UCSD-AML1 (cell line): ENCODE measurements around the gene SYNM.

Source experiments
- DNase-seq: peaks from one replicate; lab custom pipeline; 2025; ENCODE audit not compliant: unreplicated experiment; lab: John Stamatoyannopoulos, UW

SYNM gene

DNA sequence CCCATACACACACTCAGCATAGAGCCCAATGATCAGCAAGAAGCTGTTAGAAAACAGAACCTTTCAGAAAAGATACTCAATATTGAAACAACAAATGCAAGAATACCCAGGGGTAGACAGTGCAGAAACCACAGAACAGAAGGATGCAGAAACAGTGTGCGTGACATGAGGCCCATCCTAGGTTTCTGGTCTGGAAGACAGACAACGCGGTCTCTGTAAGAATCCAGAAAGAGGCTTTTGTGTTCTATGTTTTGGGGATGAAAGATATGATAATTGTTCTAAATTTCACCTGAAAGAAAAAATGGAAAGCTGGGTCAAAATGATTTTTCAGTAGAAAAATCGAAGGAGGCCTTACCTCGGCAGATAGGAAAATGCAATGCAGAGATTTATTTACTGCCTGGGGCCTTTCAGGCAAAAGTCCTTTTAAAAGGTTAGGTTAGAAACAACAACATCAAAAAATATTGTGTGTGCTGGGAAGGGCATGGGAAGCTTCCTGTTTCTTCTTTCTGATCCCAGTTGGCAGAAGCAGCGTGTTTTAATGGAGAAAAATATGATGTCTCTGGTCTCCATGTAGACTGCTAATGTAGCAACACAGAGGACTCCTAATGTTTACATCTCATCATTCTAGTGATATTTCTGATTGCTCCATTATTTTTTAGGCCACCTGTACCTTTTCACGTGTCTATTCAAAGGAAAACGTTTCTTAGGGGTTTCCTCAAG is 17.0 kb downstream of the SYNM start:
- DNase-seq, result no peak

DNA sequence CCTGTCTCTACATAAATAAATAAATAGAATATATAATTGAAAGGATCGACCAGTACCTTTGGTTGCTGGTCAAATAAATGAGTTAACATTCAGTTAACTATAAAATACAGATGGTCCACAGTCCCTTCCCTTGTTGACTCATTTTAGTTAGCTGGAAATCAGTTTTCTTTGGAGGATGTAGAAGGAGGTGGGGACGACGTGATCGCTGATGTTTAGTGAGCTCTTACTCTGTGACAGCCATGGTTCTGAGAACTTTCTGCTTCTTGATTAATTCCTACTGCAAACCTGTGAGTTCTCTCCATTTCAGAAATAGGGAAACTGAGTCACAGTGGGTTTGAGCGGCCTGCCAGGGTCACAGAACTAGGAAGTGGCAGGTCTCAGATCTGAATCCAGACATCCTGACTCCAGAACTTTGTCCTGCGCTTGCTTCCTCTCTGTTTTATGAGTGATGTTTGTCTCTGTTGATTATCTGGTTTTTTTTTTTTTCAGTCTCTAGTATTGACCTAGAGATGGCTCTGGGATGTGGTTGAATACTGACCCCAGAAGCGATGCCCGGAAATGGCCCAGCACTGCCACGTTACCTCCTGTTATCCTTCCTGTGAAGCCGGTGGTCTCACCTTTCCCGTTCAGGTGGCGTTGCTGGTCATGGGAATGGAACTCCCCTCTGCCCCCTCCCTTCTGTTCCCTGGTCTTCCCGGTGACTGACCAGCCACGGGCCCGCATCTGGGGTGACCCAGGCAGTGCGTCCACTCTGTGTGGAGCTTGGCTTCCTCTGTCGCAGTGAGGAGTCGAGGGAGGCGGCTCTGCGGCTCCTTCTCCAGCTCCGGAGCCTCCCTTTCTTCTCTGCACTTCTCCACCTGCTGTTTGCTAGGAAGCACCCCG is 18.2 kb downstream of the SYNM start:
- no peak for DNase-seq

DNA sequence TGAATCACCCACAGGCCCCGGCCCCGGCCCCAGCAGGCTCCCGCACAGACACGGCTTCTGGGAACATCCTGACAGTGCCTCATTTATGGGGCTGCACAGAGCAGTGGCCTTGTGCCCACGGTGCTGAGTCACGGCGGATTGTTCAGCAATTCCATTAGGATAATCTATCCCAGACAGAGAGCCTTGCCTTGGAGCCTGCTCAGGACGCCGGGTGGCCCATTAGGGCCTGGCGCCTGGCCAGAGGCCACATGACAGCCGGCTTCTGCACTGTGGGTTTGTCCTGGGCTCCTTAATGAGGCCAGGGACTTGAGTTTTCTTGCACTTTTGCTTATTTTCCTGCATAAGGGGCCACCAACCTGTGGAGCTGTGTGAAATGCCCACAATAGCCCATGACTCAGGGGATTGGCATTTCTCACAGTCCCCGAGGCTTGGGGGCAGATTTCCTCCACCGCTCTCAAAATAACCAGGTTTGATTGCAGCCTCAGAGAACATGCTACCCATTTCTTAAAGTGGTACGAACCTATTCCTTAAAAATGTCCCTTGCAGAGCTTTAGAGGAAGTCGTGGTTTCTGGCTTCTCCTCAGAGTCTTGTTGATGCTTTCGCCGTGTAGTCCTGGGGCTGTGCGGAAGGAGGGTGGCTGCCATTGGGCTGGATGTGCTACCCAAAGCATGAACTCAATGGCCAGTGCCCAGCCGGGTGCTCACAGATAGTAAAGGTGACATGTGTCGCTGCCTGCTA is 19.0 kb downstream of the SYNM start:
- DNase-seq, result peak; percentile 43

DNA sequence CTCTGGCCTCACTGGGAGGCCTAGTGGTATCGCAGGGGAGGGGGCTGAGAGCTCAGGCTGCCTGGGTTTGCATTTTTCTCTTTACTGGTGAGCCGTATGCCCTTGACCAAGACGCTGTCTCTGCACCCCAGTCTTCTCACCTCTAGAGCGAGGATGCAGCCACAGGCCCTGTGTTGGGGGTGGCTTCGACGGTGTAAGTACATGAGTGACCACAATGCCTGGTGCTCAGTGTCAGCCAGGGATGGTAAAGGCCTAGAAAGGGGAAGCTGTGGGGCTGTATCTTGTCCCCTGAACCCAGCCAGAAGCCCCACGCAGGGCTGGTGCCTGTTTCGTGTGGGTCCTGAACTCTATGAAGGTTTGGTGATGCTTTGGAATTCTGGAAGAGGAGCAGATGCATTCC is 19.8 kb downstream of the SYNM start:
- no peak for DNase-seq

DNA sequence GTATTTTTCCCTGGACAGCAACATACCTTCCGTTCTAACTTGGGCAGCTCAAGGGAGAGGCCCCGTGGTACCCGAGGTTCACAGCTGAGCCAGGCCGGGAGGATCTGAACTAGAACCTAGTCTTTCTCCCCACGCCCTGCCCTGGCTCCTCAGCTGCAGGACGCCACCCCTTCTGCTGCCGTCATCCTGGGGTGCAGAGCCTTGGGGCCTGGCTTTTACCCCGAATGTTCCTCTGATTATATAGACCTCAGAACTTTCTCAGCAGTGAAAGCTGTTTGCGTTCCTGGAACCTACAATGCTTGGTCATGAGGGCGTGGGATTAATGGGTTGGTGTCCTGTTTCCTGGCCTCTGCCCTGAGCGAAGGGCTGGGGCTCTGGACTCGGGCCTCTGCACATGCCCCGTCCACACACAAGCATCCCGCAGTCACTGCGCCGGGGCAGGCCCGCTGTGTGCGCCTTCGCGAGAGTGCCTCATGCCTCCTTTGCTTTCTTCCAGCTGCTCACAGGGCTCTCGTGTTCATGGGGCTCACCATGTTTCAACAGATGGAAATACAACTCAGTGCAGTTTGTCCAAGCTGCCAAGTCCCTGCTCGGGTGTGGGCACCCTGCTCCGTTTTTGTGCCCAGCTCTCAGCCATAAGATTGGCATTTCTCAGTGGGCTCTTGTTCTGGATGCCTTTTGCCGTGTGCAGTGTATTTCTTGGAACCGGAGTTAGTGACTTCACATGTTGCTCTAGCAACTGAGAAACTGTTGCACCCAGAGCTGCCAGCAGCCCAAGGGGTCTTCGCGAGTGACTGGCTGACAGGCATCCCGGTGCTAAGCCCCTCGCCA is 20.4 kb downstream of the SYNM start:
- no peak for DNase-seq

DNA sequence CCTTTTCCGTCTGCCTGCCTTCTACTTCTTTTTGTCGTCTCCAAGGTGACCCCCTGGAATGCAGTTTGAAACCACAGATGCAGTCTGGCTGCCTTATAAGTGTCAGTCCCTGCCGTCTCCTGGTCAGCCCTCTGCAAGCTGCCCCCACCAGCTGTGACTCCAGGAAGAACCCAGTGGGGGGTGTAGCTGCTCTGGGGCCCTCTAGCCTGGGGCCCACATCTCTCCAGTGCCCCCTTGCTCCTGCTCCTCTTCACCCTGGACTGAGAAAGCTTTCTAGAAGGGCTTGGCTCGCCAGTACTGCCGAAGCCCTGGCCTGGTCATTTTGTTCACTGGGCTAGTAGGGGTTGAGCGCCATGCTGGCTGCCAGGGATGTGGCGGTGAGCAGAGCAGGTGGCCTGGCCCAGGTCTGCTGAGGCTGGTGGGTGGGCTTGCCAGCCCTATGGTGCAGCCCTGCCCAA is 21.3 kb downstream of the SYNM start:
- no peak for DNase-seq

DNA sequence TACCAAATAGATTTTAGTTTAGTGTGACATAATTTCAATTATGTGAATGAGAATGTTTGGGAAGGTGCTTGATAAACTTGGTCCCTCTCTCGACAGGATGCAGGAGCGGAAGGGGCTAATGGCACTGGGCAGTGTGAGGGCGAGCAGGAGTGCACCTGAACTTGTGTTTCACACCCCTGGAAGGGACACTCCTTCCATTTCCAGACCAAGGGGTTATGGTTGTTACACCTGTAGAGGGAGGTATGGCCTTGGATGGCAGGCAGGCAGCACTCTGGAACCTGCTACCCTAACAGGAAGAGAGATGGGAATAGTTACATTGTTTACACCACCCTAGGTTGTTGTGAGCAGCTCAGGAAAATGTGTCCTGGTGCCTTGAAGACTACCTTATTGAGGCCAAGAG is 22.1 kb downstream of the SYNM start:
- DNase-seq, result no peak

DNA sequence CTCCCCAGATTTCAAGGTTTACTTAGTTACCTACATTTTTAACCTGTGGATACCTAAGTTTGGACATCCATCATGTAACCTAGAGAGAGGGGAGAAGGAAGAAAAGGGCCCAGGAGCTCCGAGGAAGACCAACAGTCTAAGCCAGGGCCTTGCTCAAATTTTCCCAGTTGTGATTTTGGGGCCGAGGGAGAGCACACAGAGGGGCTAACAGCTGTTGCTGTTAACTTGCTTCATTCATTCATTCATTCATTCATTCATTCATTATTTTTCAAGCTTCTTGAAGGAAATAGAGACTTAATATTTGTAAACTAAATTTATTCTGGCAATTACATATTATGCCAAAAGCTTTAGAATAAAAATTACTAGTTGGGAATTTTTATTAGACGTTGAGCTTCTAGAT is 22.9 kb downstream of the SYNM start:
- no peak for DNase-seq

DNA sequence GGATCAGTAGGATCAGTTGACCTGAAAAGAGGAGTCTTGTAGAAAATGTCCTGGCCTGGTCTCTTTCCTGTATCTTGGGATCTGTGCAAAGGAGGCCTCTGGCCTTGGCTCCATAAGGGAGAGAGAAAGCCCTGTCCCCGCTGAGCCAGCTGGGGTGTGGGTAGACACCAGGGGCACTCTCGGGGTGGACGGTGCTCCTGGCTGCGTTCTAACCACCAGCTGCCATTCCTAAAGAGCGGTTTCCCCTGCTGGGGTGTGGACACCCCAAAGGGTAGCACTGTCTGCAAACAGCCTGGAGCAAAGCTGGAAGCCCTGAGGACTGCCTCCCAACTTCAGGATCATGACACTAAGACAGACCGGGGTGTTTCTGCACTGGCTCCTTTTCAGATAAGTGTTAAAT is 23.5 kb downstream of the SYNM start:
- DNase-seq, result no peak

DNA sequence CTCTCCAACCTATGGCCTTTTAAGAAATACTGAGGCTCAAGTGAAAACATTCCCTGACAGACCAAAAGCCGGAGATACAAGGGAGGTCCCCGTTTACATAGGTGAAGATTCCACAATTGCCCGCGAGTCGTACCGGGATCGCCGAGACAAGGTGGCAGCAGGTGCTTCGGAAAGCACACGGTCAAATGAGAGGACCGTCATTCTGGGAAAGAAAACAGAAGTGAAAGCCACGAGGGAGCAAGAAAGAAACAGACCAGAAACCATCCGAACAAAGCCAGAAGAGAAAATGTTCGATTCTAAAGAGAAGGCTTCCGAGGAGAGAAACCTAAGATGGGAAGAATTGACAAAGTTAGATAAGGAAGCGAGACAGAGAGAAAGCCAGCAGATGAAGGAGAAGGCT is 24.8 kb downstream of the SYNM start:
- no peak for DNase-seq

DNA sequence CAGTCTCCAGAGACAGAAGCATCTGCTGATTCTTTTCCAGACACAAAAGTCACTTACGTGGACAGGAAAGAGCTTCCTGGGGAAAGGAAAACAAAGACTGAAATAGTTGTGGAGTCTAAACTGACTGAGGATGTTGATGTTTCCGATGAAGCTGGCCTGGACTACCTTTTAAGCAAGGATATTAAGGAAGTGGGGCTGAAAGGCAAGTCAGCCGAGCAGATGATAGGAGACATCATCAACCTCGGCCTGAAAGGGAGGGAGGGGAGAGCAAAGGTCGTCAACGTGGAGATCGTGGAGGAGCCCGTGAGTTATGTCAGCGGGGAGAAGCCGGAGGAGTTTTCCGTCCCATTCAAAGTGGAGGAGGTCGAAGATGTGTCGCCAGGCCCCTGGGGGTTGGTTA is 25.4 kb downstream of the SYNM start:
- DNase-seq, result no peak

DNA sequence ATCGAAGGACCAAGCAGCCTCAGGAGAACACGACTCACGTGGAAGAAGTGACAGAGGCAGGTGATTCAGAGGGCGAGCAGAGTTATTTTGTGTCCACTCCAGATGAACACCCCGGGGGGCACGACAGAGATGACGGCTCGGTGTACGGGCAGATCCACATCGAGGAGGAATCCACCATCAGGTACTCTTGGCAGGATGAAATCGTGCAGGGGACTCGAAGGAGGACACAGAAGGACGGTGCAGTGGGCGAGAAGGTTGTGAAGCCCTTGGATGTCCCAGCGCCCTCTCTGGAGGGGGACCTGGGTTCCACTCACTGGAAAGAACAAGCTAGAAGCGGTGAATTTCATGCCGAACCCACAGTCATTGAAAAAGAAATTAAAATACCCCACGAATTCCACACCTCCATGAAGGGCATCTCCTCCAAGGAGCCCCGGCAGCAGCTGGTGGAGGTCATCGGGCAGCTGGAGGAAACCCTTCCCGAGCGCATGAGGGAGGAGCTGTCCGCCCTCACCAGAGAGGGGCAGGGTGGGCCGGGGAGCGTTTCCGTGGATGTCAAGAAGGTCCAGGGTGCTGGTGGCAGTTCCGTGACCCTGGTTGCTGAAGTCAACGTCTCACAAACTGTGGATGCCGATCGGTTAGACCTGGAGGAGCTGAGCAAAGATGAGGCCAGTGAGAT is 26.0 kb downstream of the SYNM start:
- DNase-seq, result no peak

DNA sequence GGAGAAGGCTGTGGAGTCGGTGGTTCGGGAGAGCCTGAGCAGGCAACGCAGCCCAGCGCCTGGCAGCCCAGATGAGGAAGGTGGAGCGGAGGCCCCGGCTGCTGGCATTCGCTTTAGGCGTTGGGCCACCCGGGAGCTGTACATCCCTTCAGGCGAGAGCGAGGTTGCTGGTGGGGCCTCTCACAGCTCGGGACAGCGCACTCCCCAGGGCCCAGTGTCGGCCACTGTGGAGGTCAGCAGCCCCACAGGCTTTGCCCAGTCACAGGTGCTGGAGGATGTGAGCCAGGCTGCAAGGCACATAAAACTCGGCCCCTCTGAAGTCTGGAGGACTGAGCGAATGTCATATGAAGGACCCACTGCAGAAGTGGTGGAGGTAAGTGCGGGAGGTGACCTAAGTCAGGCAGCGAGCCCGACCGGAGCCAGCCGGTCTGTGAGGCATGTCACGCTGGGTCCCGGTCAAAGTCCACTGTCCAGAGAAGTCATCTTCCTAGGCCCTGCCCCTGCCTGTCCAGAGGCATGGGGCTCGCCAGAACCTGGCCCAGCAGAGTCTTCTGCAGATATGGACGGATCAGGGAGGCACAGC is 26.7 kb downstream of the SYNM start:
- DNase-seq, result no peak

DNA sequence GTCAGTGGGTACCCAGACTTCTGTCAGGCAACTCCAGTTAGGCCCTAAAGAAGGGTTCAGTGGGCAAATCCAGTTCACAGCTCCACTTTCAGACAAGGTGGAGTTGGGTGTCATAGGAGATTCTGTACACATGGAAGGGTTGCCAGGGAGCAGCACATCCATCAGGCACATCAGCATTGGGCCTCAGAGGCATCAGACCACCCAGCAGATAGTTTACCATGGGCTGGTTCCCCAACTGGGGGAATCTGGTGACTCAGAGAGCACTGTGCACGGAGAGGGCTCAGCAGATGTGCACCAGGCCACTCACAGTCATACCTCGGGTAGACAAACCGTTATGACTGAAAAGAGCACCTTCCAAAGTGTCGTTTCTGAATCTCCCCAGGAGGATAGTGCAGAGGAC is 27.2 kb downstream of the SYNM start:
- no peak for DNase-seq

DNA sequence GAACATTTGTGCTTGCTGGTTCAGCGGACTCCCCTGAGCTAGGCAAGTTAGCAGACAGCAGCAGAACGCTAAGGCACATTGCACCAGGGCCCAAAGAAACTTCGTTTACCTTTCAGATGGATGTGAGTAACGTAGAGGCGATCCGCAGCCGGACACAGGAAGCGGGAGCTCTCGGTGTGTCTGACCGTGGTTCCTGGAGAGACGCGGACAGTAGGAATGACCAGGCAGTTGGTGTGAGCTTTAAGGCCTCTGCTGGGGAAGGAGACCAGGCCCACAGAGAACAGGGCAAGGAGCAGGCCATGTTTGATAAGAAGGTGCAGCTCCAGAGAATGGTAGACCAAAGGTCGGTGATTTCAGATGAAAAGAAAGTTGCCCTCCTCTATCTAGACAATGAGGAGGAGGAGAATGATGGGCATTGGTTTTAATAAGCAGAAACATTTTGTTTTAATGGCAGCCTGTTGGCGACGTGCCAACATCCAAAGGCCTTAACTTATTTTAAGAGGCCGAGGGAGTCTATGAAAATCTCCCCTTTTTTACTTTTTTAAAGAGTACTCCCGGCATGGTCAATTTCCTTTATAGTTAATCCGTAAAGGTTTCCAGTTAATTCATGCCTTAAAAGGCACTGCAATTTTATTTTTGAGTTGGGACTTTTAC is 27.9 kb downstream of the SYNM start:
- no peak for DNase-seq

DNA sequence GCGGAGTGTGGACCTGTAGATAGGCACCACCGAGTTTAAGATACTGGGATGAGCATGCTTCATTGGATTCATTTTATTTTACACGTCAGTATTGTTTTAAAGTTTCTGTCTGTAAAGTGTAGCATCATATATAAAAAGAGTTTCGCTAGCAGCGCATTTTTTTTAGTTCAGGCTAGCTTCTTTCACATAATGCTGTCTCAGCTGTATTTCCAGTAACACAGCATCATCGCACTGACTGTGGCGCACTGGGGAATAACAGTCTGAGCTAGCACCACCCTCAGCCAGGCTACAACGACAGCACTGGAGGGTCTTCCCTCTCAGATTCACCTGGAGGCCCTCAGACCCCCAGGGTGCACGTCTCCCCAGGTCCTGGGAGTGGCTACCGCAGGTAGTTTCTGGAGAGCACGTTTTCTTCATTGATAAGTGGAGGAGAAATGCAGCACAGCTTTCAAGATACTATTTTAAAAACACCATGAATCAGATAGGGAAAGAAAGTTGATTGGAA is 29.5 kb downstream of the SYNM start:
- no peak for DNase-seq

DNA sequence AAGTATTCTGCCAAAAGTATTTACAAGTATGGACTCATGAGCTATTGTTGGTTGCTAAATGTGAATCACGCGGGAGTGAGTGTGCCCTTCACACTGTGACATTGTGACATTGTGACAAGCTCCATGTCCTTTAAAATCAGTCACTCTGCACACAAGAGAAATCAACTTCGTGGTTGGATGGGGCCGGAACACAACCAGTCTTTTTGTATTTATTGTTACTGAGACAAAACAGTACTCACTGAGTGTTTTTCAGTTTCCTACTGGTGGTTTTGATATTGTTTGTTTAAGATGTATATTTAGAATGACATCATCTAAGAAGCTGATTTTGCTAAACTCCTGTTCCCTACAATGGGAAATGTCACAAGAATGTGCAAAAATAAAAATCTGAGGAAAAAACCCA is 30.3 kb downstream of the SYNM start:
- DNase-seq, result no peak

DNA sequence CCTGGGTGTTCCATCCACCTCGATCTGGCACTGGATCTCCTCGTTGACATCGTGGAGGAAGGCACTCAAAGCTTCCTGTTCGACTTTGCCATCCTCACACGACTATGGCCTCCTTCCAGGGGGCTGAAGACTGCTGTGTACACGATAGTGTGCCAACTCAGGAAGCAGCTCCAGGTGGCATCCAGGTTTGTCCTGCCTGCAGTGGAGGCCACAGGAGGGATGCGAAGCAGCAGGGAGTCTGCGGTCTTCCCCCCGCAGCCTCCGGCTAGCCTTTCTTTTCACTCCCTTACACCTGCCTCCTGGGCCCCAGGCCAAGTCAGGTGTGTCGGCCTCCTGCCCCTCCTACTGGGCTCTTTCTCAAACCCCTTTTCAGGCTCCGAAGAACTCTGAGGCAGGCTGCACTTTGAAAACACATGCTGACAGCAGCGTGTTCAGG is 32.2 kb downstream of the SYNM start:
- DNase-seq, result no peak

DNA sequence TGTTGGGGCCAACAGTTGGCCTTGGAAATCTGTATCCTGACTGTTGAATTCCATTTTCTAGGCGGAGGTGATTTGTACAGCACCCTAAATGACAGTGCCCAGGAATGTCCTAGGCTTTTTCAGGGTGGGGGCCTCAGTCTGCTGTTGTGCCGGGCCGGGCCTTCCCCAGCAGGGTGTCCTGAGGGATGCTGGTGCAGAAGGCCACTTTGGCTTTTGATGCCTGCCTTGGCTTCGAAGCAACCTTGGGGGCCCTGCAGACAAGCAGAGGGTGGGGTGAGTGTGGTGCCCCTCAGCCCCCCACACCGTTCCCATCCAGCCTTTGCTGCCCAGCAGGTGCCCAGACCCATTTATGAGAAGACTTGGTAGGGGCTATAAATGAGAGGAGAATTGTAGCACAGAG is 33.0 kb downstream of the SYNM start:
- DNase-seq, result no peak
